Panc1 (cell line): ENCODE measurements around the gene SELENOP. TPM values are rescaled to one million over a fixed set of nuclear protein-coding genes. Genes with fewer than 3 reads are reported as not detected.

Source experiments
- ATAC-seq: fragments of 200-7000 bp; cut with Tn5 transposase; 2 replicates; pipeline ENCODE4 v1.9.1; 2020; ENCODE audit warnings: mild to moderate bottlenecking, moderate library complexity
- BruUV-seq: library from RNA; stranded (reverse); fragments of 400-500 nt; replicated peaks from 2 replicates; lab custom pipeline; 2021; lab: Mats Ljungman, UMichigan
- CTCF ChIA-PET: fragments of 300-600 bp; sonication (Branson Sonifier 250); formaldehyde crosslinking; loops from one replicate; lab custom pipeline; 2022; ENCODE audit warnings: antibody characterized with exemption; lab: Charles Lee
- POLR2A ChIA-PET: fragments of 300-600 bp; sonication (Branson Sonifier 250); formaldehyde crosslinking; loops from one replicate; lab custom pipeline; 2022; ENCODE audit warnings: antibody characterized with exemption; lab: Charles Lee
- DNase-seq: peaks from one replicate; pipeline ENCODE4 v3.0.0-alpha.2; 2010; ENCODE audit warnings: low read depth, low spot score
- H3K27ac ChIP-seq: 2 replicates; pipeline ENCODE4 v1.5.1; 2011; ENCODE audit warnings: mild to moderate bottlenecking, low read length, inconsistent platforms
- H3K27me3 ChIP-seq: fragments of 200-500 bp; sonication (Bioruptor generic); 2 replicates; pipeline ENCODE4 v1.6.0; 2014; ENCODE audit warnings: low read length, inconsistent platforms; ENCODE audit not compliant: control insufficient read depth, insufficient read depth
- H3K36me3 ChIP-seq: fragments of 200-500 bp; sonication (Bioruptor generic); 2 replicates; pipeline ENCODE4 v1.5.1; 2014; ENCODE audit warnings: inconsistent platforms, mild to moderate bottlenecking, low read length, moderate library complexity; ENCODE audit not compliant: control insufficient read depth, insufficient read depth
- H3K4me1 ChIP-seq: 2 replicates; pipeline ENCODE4 v1.5.1; 2011; ENCODE audit warnings: inconsistent platforms, mild to moderate bottlenecking, low read length, moderate library complexity; ENCODE audit not compliant: control insufficient read depth, insufficient read depth
- H3K4me3 ChIP-seq, 2 experiments: 2 replicates each; pipeline ENCODE4 v1.5.1; 2011 to 2012; ENCODE audit warnings: low read depth in 2 of 2, low read length in 2 of 2, mild to moderate bottlenecking in 2 of 2, inconsistent platforms in 1 of 2, moderate library complexity in 1 of 2
- H3K9me3 ChIP-seq: fragments of 200-500 bp; sonication (Bioruptor generic); 2 replicates; pipeline ENCODE4 v1.5.1; 2014; ENCODE audit warnings: low read depth, mild to moderate bottlenecking, inconsistent platforms, low read length, moderate library complexity; ENCODE audit not compliant: control insufficient read depth, insufficient read depth
- POLR2AphosphoS5 ChIP-seq: IDR thresholded peaks from 2 replicates; pipeline ENCODE4 v1.6.1; 2012; ENCODE audit warnings: mild to moderate bottlenecking, low read depth, low read length, moderate library complexity
- SIN3A ChIP-seq: IDR thresholded peaks from 2 replicates; pipeline ENCODE4 v1.6.1; 2012; ENCODE audit warnings: low read depth, mild to moderate bottlenecking, low read length, moderate library complexity, borderline replicate concordance; ENCODE audit not compliant: insufficient read depth
- TCF7L2 ChIP-seq: IDR thresholded peaks from 2 replicates; pipeline ENCODE4 v1.6.1; 2011; ENCODE audit warnings: mild to moderate bottlenecking, low read depth, low read length, inconsistent platforms
- in situ Hi-C: cut with HindIII; loops from 2 replicates; pipeline ENCODE4 v1.10.0; 2016; ENCODE audit warnings: low sequenced_read_pairs, low pct_unique_long_range_greater_than_20kb
- intact Hi-C: fragments of 100-400 bp; cut with micrococcal nuclease; formaldehyde crosslinking; loops from one replicate; pipeline ENCODE4 v1.10.0; 2022; ENCODE audit not compliant: unreplicated experiment
- total RNA-seq: library from RNA; stranded (reverse); gene quantifications from one replicate; pipeline ENCODE4 v1.2.1, GENCODE V29; 2021; ENCODE audit not compliant: unreplicated experiment
- TF ChIP-seq, protein P1 (sequence below): fragments of 450-650 bp; IDR thresholded peaks from 2 replicates; pipeline ENCODE4 v1.5.1; 2017; ENCODE audit warnings: mild to moderate bottlenecking
- TF ChIP-seq, protein P2 (sequence below), 2 experiments: IDR thresholded peaks; 2 replicates each; pipeline ENCODE4 v1.6.1; 2011 to 2012; ENCODE audit warnings: low read depth in 2 of 2, control low read depth in 1 of 2, low read length in 1 of 2, mild to moderate bottlenecking in 1 of 2, moderate library complexity in 1 of 2; ENCODE audit not compliant: insufficient read depth in 1 of 2

Gene SELENOP
- total RNA-seq, 1 experiment from 2014 or later, result 1.6 TPM

DNA sequence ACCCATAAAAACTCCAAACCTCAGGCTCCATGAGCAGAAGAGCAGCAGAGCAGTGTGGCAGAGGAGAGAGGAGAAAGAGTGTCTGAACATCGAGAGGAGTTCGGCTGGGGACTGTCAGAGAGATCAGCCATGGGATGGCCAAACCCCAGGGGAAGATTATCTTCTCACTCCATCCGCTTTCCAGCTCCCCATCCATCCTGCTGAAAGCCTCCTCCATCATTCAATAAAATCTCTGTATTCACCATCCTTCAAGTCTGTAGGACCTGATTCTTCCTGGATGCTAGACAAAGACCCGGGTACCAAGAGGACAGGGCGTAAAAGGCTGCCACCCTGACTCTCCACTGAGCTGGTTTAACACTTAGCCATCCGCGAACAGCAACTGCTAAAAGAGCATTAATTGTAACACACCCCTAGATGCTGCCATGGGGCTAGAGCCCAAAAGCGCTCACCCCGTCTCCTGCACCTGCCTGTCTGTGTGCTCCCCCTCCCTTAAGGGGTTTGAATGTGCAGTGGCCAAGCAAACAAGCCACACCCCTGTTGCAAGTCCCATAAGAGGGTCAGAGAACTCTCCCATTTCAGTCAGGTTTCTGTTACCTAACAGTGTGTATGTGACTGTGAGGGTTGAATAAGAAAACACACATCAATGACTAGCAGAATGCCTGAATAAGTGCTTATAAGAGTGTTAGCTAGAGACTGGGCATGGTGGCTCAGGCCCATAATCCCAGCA is 13.9 kb upstream of the SELENOP start:
- TF ChIP-seq, protein P1, sequence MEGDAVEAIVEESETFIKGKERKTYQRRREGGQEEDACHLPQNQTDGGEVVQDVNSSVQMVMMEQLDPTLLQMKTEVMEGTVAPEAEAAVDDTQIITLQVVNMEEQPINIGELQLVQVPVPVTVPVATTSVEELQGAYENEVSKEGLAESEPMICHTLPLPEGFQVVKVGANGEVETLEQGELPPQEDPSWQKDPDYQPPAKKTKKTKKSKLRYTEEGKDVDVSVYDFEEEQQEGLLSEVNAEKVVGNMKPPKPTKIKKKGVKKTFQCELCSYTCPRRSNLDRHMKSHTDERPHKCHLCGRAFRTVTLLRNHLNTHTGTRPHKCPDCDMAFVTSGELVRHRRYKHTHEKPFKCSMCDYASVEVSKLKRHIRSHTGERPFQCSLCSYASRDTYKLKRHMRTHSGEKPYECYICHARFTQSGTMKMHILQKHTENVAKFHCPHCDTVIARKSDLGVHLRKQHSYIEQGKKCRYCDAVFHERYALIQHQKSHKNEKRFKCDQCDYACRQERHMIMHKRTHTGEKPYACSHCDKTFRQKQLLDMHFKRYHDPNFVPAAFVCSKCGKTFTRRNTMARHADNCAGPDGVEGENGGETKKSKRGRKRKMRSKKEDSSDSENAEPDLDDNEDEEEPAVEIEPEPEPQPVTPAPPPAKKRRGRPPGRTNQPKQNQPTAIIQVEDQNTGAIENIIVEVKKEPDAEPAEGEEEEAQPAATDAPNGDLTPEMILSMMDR, result no peak
- TF ChIP-seq SIN3A (no peak), POLR2AphosphoS5 (no peak), TCF7L2 (no peak)
- TF ChIP-seq, protein P2, sequence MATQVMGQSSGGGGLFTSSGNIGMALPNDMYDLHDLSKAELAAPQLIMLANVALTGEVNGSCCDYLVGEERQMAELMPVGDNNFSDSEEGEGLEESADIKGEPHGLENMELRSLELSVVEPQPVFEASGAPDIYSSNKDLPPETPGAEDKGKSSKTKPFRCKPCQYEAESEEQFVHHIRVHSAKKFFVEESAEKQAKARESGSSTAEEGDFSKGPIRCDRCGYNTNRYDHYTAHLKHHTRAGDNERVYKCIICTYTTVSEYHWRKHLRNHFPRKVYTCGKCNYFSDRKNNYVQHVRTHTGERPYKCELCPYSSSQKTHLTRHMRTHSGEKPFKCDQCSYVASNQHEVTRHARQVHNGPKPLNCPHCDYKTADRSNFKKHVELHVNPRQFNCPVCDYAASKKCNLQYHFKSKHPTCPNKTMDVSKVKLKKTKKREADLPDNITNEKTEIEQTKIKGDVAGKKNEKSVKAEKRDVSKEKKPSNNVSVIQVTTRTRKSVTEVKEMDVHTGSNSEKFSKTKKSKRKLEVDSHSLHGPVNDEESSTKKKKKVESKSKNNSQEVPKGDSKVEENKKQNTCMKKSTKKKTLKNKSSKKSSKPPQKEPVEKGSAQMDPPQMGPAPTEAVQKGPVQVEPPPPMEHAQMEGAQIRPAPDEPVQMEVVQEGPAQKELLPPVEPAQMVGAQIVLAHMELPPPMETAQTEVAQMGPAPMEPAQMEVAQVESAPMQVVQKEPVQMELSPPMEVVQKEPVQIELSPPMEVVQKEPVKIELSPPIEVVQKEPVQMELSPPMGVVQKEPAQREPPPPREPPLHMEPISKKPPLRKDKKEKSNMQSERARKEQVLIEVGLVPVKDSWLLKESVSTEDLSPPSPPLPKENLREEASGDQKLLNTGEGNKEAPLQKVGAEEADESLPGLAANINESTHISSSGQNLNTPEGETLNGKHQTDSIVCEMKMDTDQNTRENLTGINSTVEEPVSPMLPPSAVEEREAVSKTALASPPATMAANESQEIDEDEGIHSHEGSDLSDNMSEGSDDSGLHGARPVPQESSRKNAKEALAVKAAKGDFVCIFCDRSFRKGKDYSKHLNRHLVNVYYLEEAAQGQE (IDR thresholded peaks at IDR 0.05; ENCODE audit: insufficient read depth in 1 of 2, low read depth in 2 of 2, low read length in 1 of 2), result no peak
- H3K27ac ChIP-seq, result no peak overlapping the region
- POLR2A ChIA-PET, result no interaction called here
- no peak overlapping the region for H3K4me3 ChIP-seq
- DNase-seq (no peak), ATAC-seq (no peak)
- H3K27me3 ChIP-seq, result no peaks in the 10 kb centered on the region
- in situ Hi-C loops (no loop called here), intact Hi-C loops (no loop called here)
- no peaks in the 10 kb centered on the region for H3K36me3 ChIP-seq
- no TSS peak for BruUV-seq
- CTCF ChIA-PET, result no interaction called here
- H3K4me1 ChIP-seq, result no peaks in the 10 kb centered on the region; the same call in 1 of the 2 replicates
- H3K9me3 ChIP-seq, result no peaks in the 10 kb centered on the region

DNA sequence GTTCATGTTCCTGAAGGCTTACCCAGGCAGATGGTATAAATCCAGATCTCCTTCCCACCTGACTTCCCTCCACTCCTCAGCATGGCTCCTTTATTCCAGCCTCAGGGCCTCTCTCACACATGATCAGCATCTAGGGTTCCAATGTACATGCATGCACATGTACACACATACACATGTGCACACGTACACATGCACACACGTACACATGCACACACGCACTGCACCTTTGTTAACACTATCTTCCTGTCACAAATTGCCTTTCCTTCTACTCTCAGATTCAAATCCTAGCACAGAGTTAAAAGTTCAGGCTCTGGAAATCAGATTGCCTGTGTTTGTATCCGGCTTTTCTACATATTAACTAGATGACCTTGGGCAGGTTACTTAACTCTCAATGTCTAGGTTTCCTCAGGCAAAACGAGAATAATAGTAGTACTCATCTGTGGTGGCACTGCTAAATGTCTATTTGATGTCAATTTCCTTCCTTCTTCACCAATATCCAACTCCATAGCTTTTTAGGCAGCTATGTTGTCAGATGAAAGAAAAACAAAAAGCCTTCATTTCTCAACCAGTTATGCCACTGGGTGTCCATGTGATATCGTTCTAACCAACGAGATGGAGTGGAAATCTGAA is 12.8 kb upstream of the SELENOP start:
- Histone ChIP-seq H3K27ac (no peak overlapping the region), H3K27me3 (no peaks in the 10 kb centered on the region), H3K4me3 (no peak overlapping the region), H3K36me3 (no peaks in the 10 kb centered on the region), H3K4me1 (no peaks in the 10 kb centered on the region; the same call in 1 of the 2 replicates), H3K9me3 (no peaks in the 10 kb centered on the region)
- in situ Hi-C loops (no loop called here), intact Hi-C loops (no loop called here)
- BruUV-seq, result no TSS peak
- ChIA-PET POLR2A (no interaction called here), CTCF (no interaction called here)
- DNase-seq (no peak), ATAC-seq (no peak)
- no peak for TF ChIP-seq TCF7L2
- TF ChIP-seq, protein P1, result no peak
